SHP77 (cell line): ENCODE data around the gene CTSH.

ENCODE experiments used
- DNase-seq, 2 experiments: peaks; one replicate each; lab custom pipeline; 2025; lab: John Stamatoyannopoulos, UW

The CTSH gene

GRCh38 chr15:78977591-78978347 is 32.9 kb upstream of the CTSH start:
- no peak for DNase-seq

DNA sequence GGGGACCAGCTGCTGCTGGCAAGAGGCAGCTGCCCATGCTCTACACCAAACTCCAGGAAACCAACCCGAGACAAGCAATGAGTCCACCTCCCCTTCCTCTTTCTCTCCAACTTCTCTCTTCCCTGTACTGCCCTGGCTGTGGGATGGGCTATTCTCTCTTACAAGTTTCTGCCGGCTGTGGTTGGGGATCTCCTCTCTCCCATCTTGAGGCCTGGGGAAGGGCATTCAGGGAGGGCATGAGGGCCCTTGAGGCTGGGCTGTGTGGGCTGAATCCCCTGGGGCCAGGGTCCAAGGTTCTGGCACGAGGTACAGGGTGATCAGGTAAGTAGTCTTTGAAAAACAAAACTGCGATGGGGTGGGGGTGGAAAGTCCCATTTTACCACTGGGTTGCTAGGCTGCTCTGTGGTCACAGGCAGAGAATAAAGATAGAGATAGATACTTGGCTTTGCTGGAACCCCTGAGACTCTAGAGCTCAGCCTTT is 32.3 kb upstream of the CTSH start:
- no peak for DNase-seq

- no peak for DNase-seq
These were observed 31.8 kb upstream of the CTSH start for GRCh38 chr15:78976691-78977090.

DNA sequence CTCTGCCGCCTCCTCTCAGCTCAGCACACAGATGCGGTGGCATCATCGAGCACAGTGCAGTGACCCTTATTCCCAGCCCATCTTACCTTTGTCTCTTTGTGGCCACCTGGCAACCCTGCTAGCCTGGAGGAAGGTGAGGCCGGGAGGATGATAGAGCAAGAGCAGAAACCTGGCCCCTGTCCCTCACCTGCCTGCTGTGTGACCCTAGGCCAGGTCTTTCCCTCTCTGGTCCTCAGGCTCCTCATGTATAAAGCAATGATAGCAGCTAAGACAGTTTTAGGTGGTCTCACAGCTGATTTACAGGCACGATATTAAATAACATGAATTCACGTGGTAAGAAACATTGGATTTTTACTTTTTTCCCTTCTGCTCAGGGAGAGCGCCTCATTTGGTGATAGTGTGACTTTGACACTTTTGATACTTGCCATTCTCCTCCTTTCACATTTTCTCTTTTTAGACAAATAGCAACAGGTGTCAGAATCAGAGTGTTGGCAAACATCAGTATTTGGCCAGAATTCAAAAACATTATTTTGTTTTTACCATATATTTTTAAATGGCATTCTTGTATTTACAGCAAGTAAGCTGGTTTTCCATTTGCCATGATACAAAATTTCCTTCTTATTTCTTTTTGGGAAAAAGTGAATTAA is 29.5 kb upstream of the CTSH start:
- no peak for DNase-seq

DNA sequence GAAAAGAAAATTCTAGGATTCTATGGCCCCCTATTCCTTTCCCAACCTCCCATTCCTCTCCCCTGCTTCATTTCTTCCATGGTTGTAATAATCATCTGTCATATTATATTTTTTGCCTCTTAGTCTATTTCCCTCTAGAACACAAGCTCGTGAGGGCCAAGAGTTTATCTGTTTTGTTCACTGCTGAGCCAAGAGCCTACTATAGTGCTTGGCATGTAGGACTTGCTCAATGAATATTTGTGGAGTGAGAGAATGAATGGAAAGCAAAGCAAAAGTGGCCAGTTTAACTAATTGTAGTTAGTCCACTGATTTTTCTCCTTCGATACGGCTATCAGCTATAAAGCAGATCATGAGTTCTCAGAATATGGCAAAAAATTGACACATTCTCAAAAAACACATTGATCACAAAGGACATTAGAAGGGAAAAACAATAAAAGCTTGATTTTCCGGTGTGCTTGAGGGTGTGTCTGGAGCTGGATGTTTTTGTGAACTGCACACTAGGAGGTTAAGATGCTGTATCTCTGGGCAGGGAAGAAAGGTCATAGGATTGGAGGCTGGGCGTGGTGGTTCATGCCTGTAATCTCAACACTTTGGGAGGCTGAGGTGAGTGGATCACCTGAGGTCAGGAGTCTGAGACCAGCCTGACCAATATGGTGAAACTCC is 25.0 kb upstream of the CTSH start:
- no peak for DNase-seq

DNA sequence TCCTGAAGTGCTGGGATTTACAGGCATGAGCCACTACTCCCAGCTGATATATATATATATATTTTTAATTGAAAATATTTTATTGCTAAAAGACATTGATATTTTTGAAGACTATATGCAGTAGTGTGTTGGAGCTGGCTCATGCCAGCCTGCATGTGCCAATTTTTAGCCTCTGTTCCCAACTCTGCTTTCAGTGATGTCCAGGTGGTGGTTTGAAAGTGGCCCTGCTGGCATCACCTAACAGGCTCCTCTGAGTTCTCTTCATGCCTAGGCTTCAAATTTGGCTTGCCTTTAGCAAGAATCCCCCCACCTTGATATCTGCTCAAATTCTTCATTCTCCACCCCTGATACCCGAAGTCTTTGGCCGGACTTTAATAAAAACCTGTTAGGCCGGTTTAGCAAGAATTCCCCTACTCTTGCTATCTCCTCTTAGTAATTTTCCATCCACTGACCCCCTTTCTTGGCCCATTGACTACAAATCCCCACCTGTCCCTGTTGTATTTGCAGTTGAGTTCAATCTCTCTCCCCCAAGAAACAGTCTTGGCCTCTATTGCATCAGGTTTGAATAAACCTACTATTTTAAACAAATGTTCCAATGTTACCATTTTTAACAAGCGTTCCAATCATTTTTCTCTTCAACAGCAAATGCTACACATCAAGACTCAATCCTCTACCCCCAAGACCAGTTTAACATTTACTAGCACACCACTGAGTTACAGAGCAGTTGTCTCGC is 23.9 kb upstream of the CTSH start:
- no peak for DNase-seq

DNA sequence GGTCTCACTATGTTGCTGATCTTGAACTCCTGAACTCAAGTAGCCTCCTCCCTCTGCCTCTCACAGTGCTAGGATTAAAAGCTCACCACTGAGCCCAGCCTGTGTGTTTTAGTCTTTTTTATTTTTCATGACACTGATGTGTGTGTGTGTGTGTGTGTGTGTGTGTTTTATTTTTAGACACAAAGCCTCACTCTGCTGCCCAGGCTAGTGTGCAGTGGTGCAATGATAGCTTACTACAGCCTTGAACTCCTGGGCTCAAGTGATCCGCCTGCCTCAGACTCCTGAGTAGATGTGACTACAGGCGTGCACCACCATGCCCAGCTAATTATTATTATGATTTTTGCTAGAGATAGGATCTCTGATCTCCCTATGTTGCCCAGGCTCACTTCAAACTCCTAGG is 23.3 kb upstream of the CTSH start:
- no peak for DNase-seq

GRCh38 chr15:78960308-78960707 is 15.5 kb upstream of the CTSH start:
- no peak for DNase-seq

DNA sequence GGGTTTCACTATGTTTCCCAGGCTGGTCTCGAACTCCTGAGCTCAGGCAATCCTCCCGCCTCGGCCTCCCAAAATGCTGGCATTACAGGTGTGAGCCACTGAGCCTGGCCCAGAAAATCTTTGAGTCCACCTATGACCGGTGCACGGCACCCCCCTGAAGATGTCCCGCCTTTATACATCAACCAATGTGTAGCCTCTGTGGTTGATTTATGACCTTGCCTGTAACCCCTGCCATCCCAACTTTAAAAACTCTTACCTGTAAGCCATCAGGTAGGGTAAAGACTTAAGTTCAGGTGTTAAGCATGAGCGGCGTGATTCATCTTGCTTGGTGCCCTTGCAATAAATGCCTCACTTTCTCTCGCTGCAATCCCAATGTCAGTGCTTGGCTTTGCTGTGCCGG is 14.5 kb upstream of the CTSH start:
- DNase-seq = no peak

DNA sequence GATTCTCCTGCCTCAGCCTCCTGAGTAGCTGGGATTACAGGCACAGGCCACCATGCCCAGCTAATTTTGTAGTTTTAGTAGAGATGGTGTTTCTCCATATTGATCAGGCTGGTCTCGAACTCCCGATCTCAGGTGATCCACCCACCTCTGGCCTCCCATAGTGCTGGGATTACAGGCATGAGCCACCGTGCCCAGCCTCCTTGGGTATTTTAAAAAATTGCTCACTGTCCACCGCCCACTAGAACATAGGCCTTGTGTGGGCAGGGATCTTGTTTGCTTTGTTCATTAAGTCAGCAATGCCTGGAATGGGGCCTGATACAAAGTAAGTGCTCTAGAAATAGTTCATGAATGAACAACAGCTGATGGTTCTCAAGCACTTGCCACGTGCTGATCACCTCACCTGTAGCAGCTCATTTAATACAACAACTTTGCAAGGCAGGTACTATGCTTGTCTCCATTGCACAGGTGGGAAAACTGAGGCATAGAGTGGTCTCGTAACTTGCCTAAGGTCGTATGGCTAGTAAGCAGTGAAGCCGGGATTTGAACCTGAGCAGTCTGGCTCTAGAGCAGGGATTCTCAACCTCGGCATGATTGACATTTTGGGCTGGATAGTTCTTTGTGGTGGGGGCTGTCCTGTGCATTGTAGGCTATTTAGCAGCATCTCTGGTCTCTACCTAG is 12.7 kb upstream of the CTSH start:
- DNase-seq = no peak

- no peak for DNase-seq
These were observed 12.1 kb upstream of the CTSH start for GRCh38 chr15:78956937-78957336.

- no peak for DNase-seq
These were observed 10.5 kb upstream of the CTSH start for GRCh38 chr15:78955355-78955754.

DNA sequence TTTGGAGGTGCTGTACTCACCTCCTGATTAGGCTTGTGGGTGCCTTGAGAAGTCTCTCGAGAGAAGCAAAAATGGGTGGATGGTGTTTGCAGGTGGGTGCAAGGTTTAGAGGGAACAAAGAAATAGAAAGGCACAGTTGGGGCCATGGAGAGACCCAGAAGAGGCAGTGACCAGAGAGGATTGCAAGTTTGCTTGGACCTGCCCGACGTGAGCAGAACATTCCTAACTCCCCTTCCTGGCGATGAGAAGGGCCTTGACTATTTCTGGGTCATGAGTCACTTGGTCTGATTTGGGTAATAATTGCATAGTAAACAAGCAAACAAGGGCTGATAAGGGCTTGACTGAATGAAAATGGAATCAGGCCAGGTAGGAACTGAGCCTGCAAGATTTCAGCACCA is 7.0 kb upstream of the CTSH start:
- no peak for DNase-seq

- DNase-seq = no peak
These were observed 6.3 kb upstream of the CTSH start for GRCh38 chr15:78950902-78951840.

DNA sequence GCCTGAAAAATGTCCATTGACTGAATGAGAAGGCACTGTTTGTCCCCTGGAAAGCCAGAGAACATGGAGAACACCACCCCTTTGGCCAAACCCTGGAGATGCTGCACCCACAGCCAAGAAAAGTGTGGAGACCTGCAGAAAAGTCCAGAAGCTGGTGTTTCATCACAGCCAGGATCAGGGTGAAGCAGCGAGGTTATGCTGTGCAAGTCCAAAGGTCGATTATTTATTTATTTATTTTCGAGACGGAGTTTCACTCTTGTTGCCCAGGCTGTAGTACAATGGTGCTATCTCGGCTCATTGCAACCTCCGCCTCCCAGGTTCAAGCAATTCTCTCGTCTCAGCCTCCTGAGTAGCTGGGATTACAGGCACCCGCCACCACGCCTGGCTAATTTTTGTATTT is 5.5 kb upstream of the CTSH start:
- no peak for DNase-seq

DNA sequence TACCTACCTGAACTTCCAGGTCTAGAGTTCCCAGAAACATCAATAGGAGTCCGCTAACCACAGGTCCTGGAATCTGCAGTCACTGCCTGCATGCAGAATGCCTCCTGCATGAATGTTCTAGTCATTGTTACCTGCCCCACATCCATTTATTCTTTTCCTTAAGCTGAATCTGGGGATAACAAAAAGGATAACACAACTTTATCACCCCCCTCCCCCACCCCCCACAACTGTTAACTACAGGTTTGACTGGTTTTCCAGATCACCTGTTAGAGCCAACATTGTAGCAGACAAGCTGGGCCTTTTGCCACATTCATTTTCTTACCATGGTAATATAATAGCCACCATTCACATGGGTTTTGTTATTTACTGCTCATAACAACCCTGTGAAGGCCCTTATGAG is 4.6 kb upstream of the CTSH start:
- DNase-seq = no peak

- no peak for DNase-seq
These were observed 2.7 kb upstream of the CTSH start for GRCh38 chr15:78947506-78947905.

DNA sequence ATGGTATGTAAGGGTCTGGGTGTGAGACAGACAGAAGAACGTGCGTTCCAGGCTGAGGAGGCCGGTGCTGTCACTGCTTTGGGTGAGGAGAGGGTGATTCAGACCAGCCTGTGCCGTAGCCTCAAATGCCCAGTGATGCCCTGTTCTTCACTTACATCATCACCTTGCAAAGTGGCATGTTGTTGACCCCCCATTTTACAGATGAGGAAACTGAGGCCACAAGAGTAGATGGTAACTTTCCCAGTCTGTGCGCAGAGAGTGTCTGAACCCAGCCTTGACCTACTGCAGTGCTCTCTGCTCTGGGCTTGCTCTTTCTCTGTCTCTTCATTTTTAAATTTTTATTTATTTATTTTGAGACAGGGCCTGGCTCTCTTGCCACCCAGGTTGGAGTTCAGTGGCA is 1.6 kb upstream of the CTSH start:
- DNase-seq = no peak

DNA sequence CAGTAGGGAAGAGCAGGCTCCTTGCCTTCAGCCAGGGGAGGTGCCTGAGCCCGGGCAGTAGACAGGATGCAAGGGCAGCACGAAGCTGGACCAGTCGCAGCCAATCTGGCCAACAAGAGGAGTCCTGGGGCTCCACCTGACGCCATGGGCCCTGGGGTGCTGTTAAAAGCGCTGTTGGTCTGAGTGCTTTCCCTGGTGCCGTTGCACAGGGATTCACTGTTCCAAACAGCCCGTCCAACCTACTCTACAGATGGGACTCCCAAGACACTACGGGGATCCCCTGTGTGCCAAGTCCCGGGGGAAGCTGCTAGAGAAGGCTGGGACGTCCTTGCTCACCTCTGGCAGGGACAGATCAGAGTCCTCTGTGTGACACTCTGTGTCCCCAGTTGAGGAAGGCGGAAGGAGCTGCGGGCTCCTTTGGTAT is 632 bp downstream of the CTSH start:
- no peak for DNase-seq

DNA sequence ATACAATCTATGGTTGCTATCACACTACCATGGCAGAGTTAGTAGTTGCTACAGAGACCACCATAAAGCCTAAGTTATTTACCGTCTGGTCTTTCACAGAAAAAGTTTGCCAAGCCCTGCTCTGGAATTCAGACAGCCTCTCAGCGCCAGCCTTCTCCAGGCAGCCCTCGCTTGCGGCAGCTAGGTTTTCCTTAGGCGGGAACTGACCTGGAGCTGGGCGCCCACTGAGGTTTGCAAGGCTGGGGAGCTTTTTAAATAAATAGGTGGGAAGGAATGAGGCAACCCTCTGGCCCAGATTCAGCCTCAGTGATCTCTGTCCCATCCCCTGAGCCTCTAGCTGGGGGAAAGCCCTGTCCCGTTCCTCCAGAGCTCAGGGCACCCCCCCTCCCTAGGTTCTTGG is 1.2 kb downstream of the CTSH start:
- no peak for DNase-seq

- DNase-seq = no peak
These were observed 2.1 kb downstream of the CTSH start for GRCh38 chr15:78942741-78943140.
